K562 (cell line): Measurements from ENCODE around the gene TTLL4. TPM values are rescaled to one million over a fixed set of nuclear protein-coding genes. Genes with fewer than 3 reads are reported as not detected.

Source experiments
- ATAC-seq: fragments of 200-7000 bp; cut with Tn5 transposase; 3 replicates; pipeline ENCODE4 v1.9.1; 2020; ENCODE audit warnings: moderate library complexity
- BruUV-seq: library from RNA; stranded (reverse); fragments of 400-500 nt; replicated peaks from 2 replicates; lab custom pipeline; 2021; lab: Mats Ljungman, UMichigan
- CTCF ChIA-PET: fragments of 300-600 bp; formaldehyde crosslinking; extraction: SDS; loops from one replicate; lab custom pipeline; 2021; ENCODE audit warnings: low intra/inter-chr PET ratio; lab: Yijun Ruan, JAX
- POLR2A ChIA-PET: fragments of 300-600, 350-650 bp; sonication (Branson Sonifier 250); formaldehyde crosslinking; extraction: SDS; loops from one replicate; lab custom pipeline; 2021; ENCODE audit warnings: antibody characterized with exemption, inconsistent platforms; lab: Yijun Ruan, JAX
- DNase-seq, 4 experiments: peaks; one replicate each; pipeline versions ENCODE4 v3.0.0 to v3.0.0-alpha.2; 2011 to 2018; ENCODE audit warnings: low spot score in 3 of 4, mixed read lengths in 3 of 4; ENCODE audit errors: extremely low read depth in 1 of 4
- FAIRE-seq: peaks from 2 replicates; lab custom pipeline; 2011; peaks lifted over from hg19 to GRCh38; lab: Jason Lieb, UNC
- H2AFZ ChIP-seq: 2 replicates; pipeline ENCODE4 v1.6.0; 2011; ENCODE audit warnings: low read depth, low read length, control low read depth, inconsistent platforms
- H3K27ac ChIP-seq: fragments of 200-600 bp; 3 replicates; pipeline ENCODE4 v1.8.0; 2011; ENCODE audit warnings: low read depth, mild to moderate bottlenecking, control low read depth, inconsistent platforms, low read length, moderate library complexity, mixed read lengths; ENCODE audit errors: extremely low read depth
- H3K27me3 ChIP-seq, 2 experiments: fragments of 300-600 bp in 1 of 2; 2 replicates in 1 of 2; 3 replicates in 1 of 2; pipeline versions ENCODE4 v1.6.0 to v1.8.0; 2011; ENCODE audit warnings: inconsistent platforms in 2 of 2, low read length in 2 of 2, mild to moderate bottlenecking in 1 of 2, mixed read lengths in 1 of 2, moderate library complexity in 1 of 2; ENCODE audit not compliant: control insufficient read depth in 2 of 2, insufficient read depth in 2 of 2
- H3K36me3 ChIP-seq: fragments of 300-600 bp; 3 replicates; pipeline ENCODE4 v1.8.0; 2011; ENCODE audit warnings: mild to moderate bottlenecking, low read length, inconsistent platforms; ENCODE audit not compliant: control insufficient read depth, insufficient read depth
- H3K4me1 ChIP-seq, 2 experiments: fragments of 200-600 bp in 1 of 2; replicated peaks in 1 of 2; 2 replicates in 1 of 2; 3 replicates in 1 of 2; pipeline versions ENCODE4 v1.5.1 to v1.8.0; 2011; ENCODE audit warnings: inconsistent platforms in 2 of 2, low read length in 2 of 2, mild to moderate bottlenecking in 1 of 2, mixed read lengths in 1 of 2, moderate library complexity in 1 of 2; ENCODE audit not compliant: control insufficient read depth in 2 of 2, insufficient read depth in 2 of 2
- H3K4me2 ChIP-seq: 2 replicates; pipeline ENCODE4 v1.6.1; 2011; ENCODE audit warnings: low read length, control low read depth, inconsistent platforms, mixed read lengths; ENCODE audit not compliant: insufficient read depth
- H3K4me3 ChIP-seq: fragments of 200-600 bp; sonication (generic), shearing (Covaris generic); 2 replicates; pipeline ENCODE4 v1.5.1; 2016; ENCODE audit warnings: control low read depth, inconsistent platforms
- H3K79me2 ChIP-seq: fragments of 200-600 bp; 3 replicates; pipeline ENCODE4 v1.8.0; 2011; ENCODE audit warnings: low read length, inconsistent platforms; ENCODE audit not compliant: control insufficient read depth, insufficient read depth
- H3K9ac ChIP-seq, 2 experiments: 2 replicates each; pipeline versions ENCODE4 v1.6.0 to v1.6.1; 2011; ENCODE audit warnings: low read depth in 2 of 2, low read length in 2 of 2, control low read depth in 1 of 2, inconsistent platforms in 1 of 2, mild to moderate bottlenecking in 1 of 2, mixed read lengths in 1 of 2; ENCODE audit not compliant: insufficient read depth in 1 of 2
- H3K9me1 ChIP-seq: one replicate; pipeline ENCODE4 v1.6.0; 2011; ENCODE audit warnings: inconsistent platforms, mild to moderate bottlenecking, low read length, moderate library complexity; ENCODE audit not compliant: control insufficient read depth, insufficient read depth
- H3K9me3 ChIP-seq: replicated peaks from 2 replicates; pipeline ENCODE4 v1.5.1; 2011; ENCODE audit warnings: low read depth, low read length, inconsistent platforms; ENCODE audit not compliant: control insufficient read depth, insufficient read depth
- H4K20me1 ChIP-seq: replicated peaks from 2 replicates; pipeline ENCODE4 v1.6.1; 2011; ENCODE audit warnings: low read length, inconsistent platforms, mixed read lengths; ENCODE audit not compliant: control insufficient read depth, insufficient read depth
- JUN ChIP-seq, 2 experiments: sonication (generic) in 1 of 2; formaldehyde crosslinking in 1 of 2; IDR thresholded peaks; 2 replicates each; pipeline versions ENCODE4 v1.6.1 to v1.8.0; 2012 to 2022; ENCODE audit warnings: borderline replicate concordance in 2 of 2, mild to moderate bottlenecking in 2 of 2, improper control_type of control experiment in 1 of 2, low read depth in 1 of 2, low read length in 1 of 2, missing genetic modification reagents in 1 of 2
- KLF13 ChIP-seq: fragments of 450-650 bp; IDR thresholded peaks from 2 replicates; pipeline ENCODE4 v1.6.1; 2016; ENCODE audit warnings: missing genetic modification characterization, low read depth, mild to moderate bottlenecking, missing compliant biosample characterization, moderate library complexity, borderline replicate concordance
- PCBP2 ChIP-seq: fragments of 200-400 bp; formaldehyde crosslinking; IDR thresholded peaks from 2 replicates; pipeline ENCODE4 v1.6.1; 2018; ENCODE audit warnings: low read length, low read depth, mild to moderate bottlenecking, moderate library complexity; ENCODE audit not compliant: poor library complexity, severe bottlenecking
- POLR2H ChIP-seq: IDR thresholded peaks from 2 replicates; pipeline ENCODE4 v1.6.1; 2016; ENCODE audit warnings: missing genetic modification characterization, low read depth, mild to moderate bottlenecking, control low read depth, missing compliant biosample characterization, moderate library complexity
- RBM39 ChIP-seq: fragments of 200-400 bp; formaldehyde crosslinking; optimal IDR thresholded peaks from 2 replicates; pipeline ENCODE3; 2018; ENCODE audit warnings: low read depth, low read length
- RNF2 ChIP-seq: sonication (generic); IDR thresholded peaks from 2 replicates; pipeline ENCODE4 v1.6.1; 2016
- ZHX1 ChIP-seq: fragments of 150-350 bp; conservative IDR thresholded peaks from 2 replicates; pipeline ENCODE4 v1.6.1; 2014; ENCODE audit warnings: low read length
- ZNF184 ChIP-seq: sonication (generic); formaldehyde crosslinking; IDR thresholded peaks from 2 replicates; pipeline ENCODE4 v1.5.0; 2020; ENCODE audit warnings: missing genetic modification reagents
- ZNF57 ChIP-seq: fragments of 450-650 bp; formaldehyde crosslinking; IDR thresholded peaks from 2 replicates; pipeline ENCODE4 v1.4.0; 2020; ENCODE audit warnings: mild to moderate bottlenecking, moderate library complexity
- ZNF589 ChIP-seq: fragments of 200-800 bp; sonication (Bioruptor generic); IDR thresholded peaks from 2 replicates; pipeline ENCODE4 v1.6.1; 2016; ENCODE audit warnings: low read depth, missing genetic modification characterization, missing compliant biosample characterization
- ZNF655 ChIP-seq: fragments of 250-450 bp; sonication (Bioruptor Pico); IDR thresholded peaks from 2 replicates; pipeline ENCODE4 v1.5.0; 2021
- WGBS: fragments of 100-300 bp; shearing (Covaris generic); methylation state at CpG from one replicate; pipeline ENCODE4 v1.1.6; 2016; ENCODE audit warnings: low coverage, mixed read lengths; ENCODE audit not compliant: insufficient coverage; ENCODE audit errors: missing lambda C conversion rate; 5-methylcytosine and 5-hydroxymethylcytosine counted together
- in situ Hi-C: fragments of 300-500 bp; cut with MboI; formaldehyde crosslinking; loops from 4 replicates; pipeline ENCODE4 v1.15.0; 2018; ENCODE audit warnings: inconsistent platforms, mixed read lengths
- intact Hi-C: fragments of 100-400 bp; cut with micrococcal nuclease; formaldehyde crosslinking; loops from 2 replicates; pipeline ENCODE4 v1.14.2; 2022
- polyA plus RNA-seq, 8 experiments: library from polyadenylated mRNA; depleted of rRNA in 4 of 8; stranded (reverse) in 5 of 8; unstranded in 3 of 8; fragments of >200 nt; fragmentation: Nextera tagmentation in 2 of 8; fragmentation: Illumina TruSeq in 1 of 8; extraction: Ambion mirVana in 2 of 8; extraction: Trizol in 1 of 8; gene quantifications; 2 replicates each; pipeline versions ENCODE4 v1.2.1 to v1.2.3, GENCODE V29; 2011 to 2014; ENCODE audit warnings: inconsistent platforms in 1 of 8, missing spikeins in 1 of 8
- total RNA-seq, 7 experiments: library from RNA; depleted of rRNA in 6 of 7; stranded (reverse); fragments of >200 nt in 6 of 7; fragmentation: Illumina TruSeq in 2 of 7; extraction: Trizol in 2 of 7; gene quantifications; 2 replicates each; pipeline versions ENCODE4 v1.2.1 to v1.2.3, GENCODE V29; 2011 to 2021; ENCODE audit warnings: low replicate concordance in 1 of 7

TTLL4 gene
- total and polyA plus RNA-seq, 9 of the 15 experiments (the other 6 are each of a cell fraction or from before 2014, with no cell fraction given): 12.6 to 67.5 (median 24.5) TPM

GRCh38 chr2:218777276-218777990 is 66.8 kb downstream of the TTLL4 start:
- DNase-seq: no peak
- Histone ChIP-seq H3K36me3 (no peaks in the 10 kb centered on the region), H4K20me1 (no peaks in the 10 kb centered on the region), H2AFZ (no peak overlapping the region), H3K27me3 (peaks cover 7 to 21% of the 10 kb centered on the region in 2 experiments; a peak in 3 of 5 replicates), H3K4me3 (no peak overlapping the region), H3K9me1 (no peaks in the 10 kb centered on the region), H3K9me3 (no peaks in the 10 kb centered on the region), H3K4me1 (peaks cover 0 to 8% of the 10 kb centered on the region in 2 experiments; a peak in 2 of 5 replicates), H3K9ac (no peak overlapping the region), H3K79me2 (no peaks in the 10 kb centered on the region), H3K4me2 (no peak overlapping the region), H3K27ac (no peak overlapping the region)
- ChIA-PET CTCF (no interaction called here), POLR2A (interaction anchor here (0.5 kb wide), 2 partner anchors 52 to 66 kb away, joined by 3 read pairs; partner anchors contain the start of gene TTLL4)
- TF ChIP-seq PCBP2 (no peak), RBM39 (no peak), RNF2 (no peak), POLR2H (tag) (no peak), ZNF184 (CRISPR knock-in tag) (no peak)
- no peak for FAIRE-seq
- 1% methylated on average over 8 of the region's 9 CpGs for WGBS
- in situ Hi-C loops: no loop called here
- intact Hi-C loops: no loop called here
- no peak for ATAC-seq
- BruUV-seq: no TSS peak

- POLR2A ChIA-PET: no interaction called here
- no peak for FAIRE-seq
- intact Hi-C loops: no loop called here
- TF ChIP-seq JUN (IDR thresholded peaks at IDR 0.05; ENCODE audit: borderline replicate concordance, low read depth, low read length) (no peak), JUN (CRISPR knock-in tag; IDR thresholded peaks at IDR 0.05; ENCODE audit: borderline replicate concordance) (no peak), ZNF57 (no peak), ZNF589 (no peak), ZHX1 (no peak), ZNF655 (CRISPR knock-in tag) (no peak), KLF13 (no peak)
These were observed 69.4 kb downstream of the TTLL4 start for GRCh38 chr2:218780046-218780445.

More at GRCh38 chr2:218780046-218780445, 69.4 kb downstream of the TTLL4 start:
- in situ Hi-C loops: no loop called here
- H3K9me3 ChIP-seq: no peaks in the 10 kb centered on the region
- CTCF ChIA-PET: no interaction called here
- BruUV-seq: no TSS peak
- WGBS: 0% methylated on average over 2 of the region's 2 CpGs
- no peak overlapping the region for H3K27ac ChIP-seq
- no peaks in the 10 kb centered on the region for H3K36me3 ChIP-seq
- no peak overlapping the region for H3K4me3 ChIP-seq
- H3K9ac ChIP-seq: no peak overlapping the region
- no peaks in the 10 kb centered on the region for H3K9me1 ChIP-seq
- peaks cover 8 to 30% of the 10 kb centered on the region in 2 experiments; a peak in 4 of 5 replicates for H3K27me3 ChIP-seq
- H3K4me2 ChIP-seq: no peak overlapping the region
- peaks cover 0 to 8% of the 10 kb centered on the region in 2 experiments; a peak in 2 of 5 replicates for H3K4me1 ChIP-seq
- no peaks in the 10 kb centered on the region for H3K79me2 ChIP-seq
- no peaks in the 10 kb centered on the region for H4K20me1 ChIP-seq
- H2AFZ ChIP-seq: no peak overlapping the region
- DNase-seq: no peak
- ATAC-seq: no peak
